LNCaP clone FGC (cell line): Measurements from ENCODE around the gene IRAK2.

Source experiments
- DNase-seq: peaks from one replicate; pipeline ENCODE4 v3.0.0-alpha.2; 2011; ENCODE audit warnings: low read depth
- H3K4me3 ChIP-seq: 2 replicates; pipeline ENCODE4 v1.5.1; 2011; ENCODE audit warnings: mild to moderate bottlenecking, low read depth, low read length, control low read depth
- CTCF ChIP-seq: IDR thresholded peaks from 2 replicates; pipeline ENCODE4 v1.5.1; 2012; ENCODE audit warnings: mild to moderate bottlenecking; ENCODE audit not compliant: control insufficient read depth, insufficient read depth; ENCODE audit errors: extremely low read depth

Gene IRAK2

GRCh38 chr3:10189557-10190354 lies 25.0 kb downstream of the IRAK2 start:
- H3K4me3 ChIP-seq, result no peak overlapping the region
- no peak for TF ChIP-seq CTCF
- peak; percentile 28 for DNase-seq

- no peak for DNase-seq
- no peak overlapping the region for H3K4me3 ChIP-seq
- TF ChIP-seq CTCF, result no peak
These were observed 28.4 kb downstream of the IRAK2 start for GRCh38 chr3:10192953-10193691.

GRCh38 chr3:10193692-10194327 lies 29.1 kb downstream of the IRAK2 start:
- DNase-seq, result no peak
- no peak overlapping the region for H3K4me3 ChIP-seq
- no peak for TF ChIP-seq CTCF

GRCh38 chr3:10194328-10195071 lies 29.8 kb downstream of the IRAK2 start:
- no peak for TF ChIP-seq CTCF
- no peak for DNase-seq
- no peak overlapping the region for H3K4me3 ChIP-seq

GRCh38 chr3:10195366-10196089 lies 30.8 kb downstream of the IRAK2 start:
- DNase-seq, result no peak
- H3K4me3 ChIP-seq, result no peak overlapping the region
- no peak for TF ChIP-seq CTCF
